ENCODE results near the gene STK40. TPM values are rescaled to one million over a fixed set of nuclear protein-coding genes. Genes with fewer than 3 reads are reported as not detected.
A peak's percentile ranks its signal among the peaks of the same experiment; 100 is the strongest.

The STK40 gene
- total and polyA plus RNA-seq, 5 donors: 54.8 to 85.0 (median 72.2) TPM

- intact Hi-C loops (cut with DNase I): no loop called here
- H3K4me1 ChIP-seq (ENCODE audit: control insufficient read depth, insufficient read depth, low read length): peaks cover 22% of the 10 kb centered on the region
- no peaks in the 10 kb centered on the region for H3K27me3 ChIP-seq (ENCODE audit: control insufficient read depth, insufficient read depth)
- whole genome bisulfite sequencing: 67% methylated on average over 7 of the region's 7 CpGs
- ATAC-seq: peak; percentile 18 to 22
- no peak overlapping the region for H3K4me3 ChIP-seq (ENCODE audit: low read length)
- H3K27ac ChIP-seq (ENCODE audit: low read length): no peak overlapping the region
- no peaks in the 10 kb centered on the region for H3K9me3 ChIP-seq (ENCODE audit: control insufficient read depth, low read length)
- DNase-seq: peak; percentile 68 to 90 (median 85)
Measured at GRCh38 chr1:36369061-36369861, 16.5 kb downstream of the STK40 start.

- 91% methylated on average over 4 of the region's 4 CpGs for WGBS
- Histone ChIP-seq H3K9me3 (ENCODE audit: control insufficient read depth, low read length) (no peaks in the 10 kb centered on the region), H3K4me3 (ENCODE audit: low read length) (no peak overlapping the region), H3K27ac (ENCODE audit: low read length) (no peak overlapping the region), H3K27me3 (ENCODE audit: control insufficient read depth, insufficient read depth) (no peaks in the 10 kb centered on the region), H3K4me1 (ENCODE audit: control insufficient read depth, insufficient read depth, low read length) (peaks cover 10% of the 10 kb centered on the region)
- no peak for ATAC-seq
- peak in 2 of 3 donors; percentile 6 to 40 for DNase-seq
- intact Hi-C loops (cut with DNase I): no loop called here
Measured at GRCh38 chr1:36367798-36368197, 17.9 kb downstream of the STK40 start.

DNA sequence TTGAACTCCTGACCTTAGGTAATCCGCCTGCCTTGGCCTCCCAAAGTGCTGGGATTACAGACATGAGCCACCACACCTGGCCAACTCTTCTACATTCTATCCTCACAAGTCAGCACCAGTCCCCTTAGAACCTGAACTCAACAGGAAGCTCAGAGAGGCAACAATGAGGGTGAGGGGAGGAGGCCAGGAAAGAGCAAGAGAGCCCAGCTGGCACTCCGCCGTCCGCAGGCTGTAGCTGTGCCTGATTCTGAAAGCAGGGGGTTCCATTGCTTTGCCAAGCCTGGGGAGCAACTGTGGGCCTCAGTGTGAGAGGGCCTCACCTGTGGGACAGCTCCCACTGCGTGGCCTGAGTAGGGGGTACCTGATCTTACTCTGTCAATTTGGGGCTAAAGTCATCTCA, 18.7 kb downstream of the STK40 start:
- H3K4me3 ChIP-seq (ENCODE audit: low read length): no peak overlapping the region
- intact Hi-C loops (cut with DNase I): no loop called here
- DNase-seq (peak in 2 of 3 donors; percentile 50 to 54), ATAC-seq (no peak)
- peaks cover 7% of the 10 kb centered on the region for H3K4me1 ChIP-seq (ENCODE audit: control insufficient read depth, insufficient read depth, low read length)
- H3K9me3 ChIP-seq (ENCODE audit: control insufficient read depth, low read length): no peaks in the 10 kb centered on the region
- H3K27ac ChIP-seq (ENCODE audit: low read length): no peak overlapping the region
- H3K27me3 ChIP-seq (ENCODE audit: control insufficient read depth, insufficient read depth): no peaks in the 10 kb centered on the region
- WGBS: 77% methylated on average over 5 of the region's 5 CpGs

- DNase-seq (peak in 2 of 3 donors; percentile 74 to 80), ATAC-seq (peak; percentile 30 to 57)
- no peaks in the 10 kb centered on the region for H3K27me3 ChIP-seq (ENCODE audit: control insufficient read depth, insufficient read depth)
- H3K4me3 ChIP-seq (ENCODE audit: low read length): no peak overlapping the region
- 33% methylated on average over 18 of the region's 18 CpGs for WGBS
- H3K4me1 ChIP-seq (ENCODE audit: control insufficient read depth, insufficient read depth, low read length): peaks cover 7% of the 10 kb centered on the region
- H3K27ac ChIP-seq (ENCODE audit: low read length): peak overlapping the region; percentile 22
- intact Hi-C loops (cut with DNase I): no loop called here
- no peaks in the 10 kb centered on the region for H3K9me3 ChIP-seq (ENCODE audit: control insufficient read depth, low read length)
Measured at GRCh38 chr1:36366091-36366661, 19.5 kb downstream of the STK40 start.

DNA sequence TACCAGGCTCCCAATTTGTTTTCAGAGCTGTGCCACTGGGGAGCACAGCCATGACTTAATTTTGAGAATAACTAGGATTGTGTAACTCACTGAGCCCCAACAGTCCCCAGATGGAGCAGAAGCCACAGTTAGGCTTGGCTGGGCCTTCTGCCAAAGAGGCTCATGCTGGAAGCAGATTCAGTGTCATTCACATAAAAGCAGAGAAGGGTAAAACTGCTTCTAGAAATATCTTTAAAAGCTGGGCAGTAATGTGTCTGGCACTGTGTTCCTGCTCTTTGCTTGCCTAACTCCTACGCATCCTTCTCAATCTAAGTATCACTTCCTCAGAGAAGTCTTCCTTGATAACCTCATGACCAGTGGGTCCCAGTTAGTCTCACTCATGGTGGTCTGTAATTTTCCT, 20.3 kb downstream of the STK40 start:
- H3K9me3 ChIP-seq (ENCODE audit: control insufficient read depth, low read length): no peaks in the 10 kb centered on the region
- no peak overlapping the region for H3K4me3 ChIP-seq (ENCODE audit: low read length)
- peak; percentile 77 to 91 (median 85) for DNase-seq
- no peak overlapping the region for H3K27ac ChIP-seq (ENCODE audit: low read length)
- intact Hi-C loops (cut with DNase I): no loop called here
- peaks cover 7% of the 10 kb centered on the region for H3K4me1 ChIP-seq (ENCODE audit: control insufficient read depth, insufficient read depth, low read length)
- 59% methylated on average over 1 of the region's 1 CpG for WGBS
- H3K27me3 ChIP-seq (ENCODE audit: control insufficient read depth, insufficient read depth): no peaks in the 10 kb centered on the region
- ATAC-seq: peak; percentile 28 to 68

- no peaks in the 10 kb centered on the region for H3K9me3 ChIP-seq (ENCODE audit: control insufficient read depth, low read length)
- DNase-seq: peak in 1 of 3 donors; percentile 24
- no peak overlapping the region for H3K27ac ChIP-seq (ENCODE audit: low read length)
- no peaks in the 10 kb centered on the region for H3K27me3 ChIP-seq (ENCODE audit: control insufficient read depth, insufficient read depth)
- intact Hi-C loops (cut with DNase I): no loop called here
- WGBS: 81% methylated on average over 6 of the region's 6 CpGs
- no peak overlapping the region for H3K4me3 ChIP-seq (ENCODE audit: low read length)
- ATAC-seq: no peak
- no peaks in the 10 kb centered on the region for H3K4me1 ChIP-seq (ENCODE audit: control insufficient read depth, insufficient read depth, low read length)
Measured at GRCh38 chr1:36359911-36360550, 25.7 kb downstream of the STK40 start.

DNA sequence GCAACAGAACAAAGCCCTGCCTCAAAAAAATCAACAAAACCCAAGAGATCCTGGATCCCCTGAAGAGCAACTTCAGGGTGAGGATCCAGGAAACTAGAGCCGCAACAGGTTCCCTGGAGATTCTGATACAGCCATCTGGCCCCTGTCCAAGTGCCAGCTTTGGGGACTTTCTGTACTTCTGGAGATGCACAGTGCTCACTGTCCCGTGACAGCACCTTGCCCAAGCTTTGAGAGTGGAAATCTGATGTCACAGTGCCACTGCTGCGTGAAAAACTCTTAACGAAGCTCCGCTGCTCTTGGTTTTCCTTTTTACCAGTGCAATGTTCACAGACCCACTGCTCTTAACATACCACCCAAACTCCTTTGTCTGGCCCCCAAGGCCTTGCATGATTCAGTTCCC, 26.3 kb downstream of the STK40 start:
- Histone ChIP-seq H3K27me3 (ENCODE audit: control insufficient read depth, insufficient read depth) (no peaks in the 10 kb centered on the region), H3K27ac (ENCODE audit: low read length) (no peak overlapping the region), H3K4me3 (ENCODE audit: low read length) (no peak overlapping the region), H3K9me3 (ENCODE audit: control insufficient read depth, low read length) (no peaks in the 10 kb centered on the region), H3K4me1 (ENCODE audit: control insufficient read depth, insufficient read depth, low read length) (no peaks in the 10 kb centered on the region)
- no peak for ATAC-seq
- peak in 2 of 3 donors; percentile 3 to 39 for DNase-seq
- WGBS: 90% methylated on average over 5 of the region's 5 CpGs
- intact Hi-C loops (cut with DNase I): no loop called here

- no peak overlapping the region for H3K27ac ChIP-seq (ENCODE audit: low read length)
- 90% methylated on average over 13 of the region's 13 CpGs for WGBS
- DNase-seq: peak in 2 of 3 donors; percentile 4 to 32
- no peaks in the 10 kb centered on the region for H3K9me3 ChIP-seq (ENCODE audit: control insufficient read depth, low read length)
- intact Hi-C loops (cut with DNase I): no loop called here
- no peak for ATAC-seq
- H3K27me3 ChIP-seq (ENCODE audit: control insufficient read depth, insufficient read depth): no peaks in the 10 kb centered on the region
- no peaks in the 10 kb centered on the region for H3K4me1 ChIP-seq (ENCODE audit: control insufficient read depth, insufficient read depth, low read length)
- no peak overlapping the region for H3K4me3 ChIP-seq (ENCODE audit: low read length)
Measured at GRCh38 chr1:36358514-36359084, 27.1 kb downstream of the STK40 start.

- peaks cover 10% of the 10 kb centered on the region for H3K4me1 ChIP-seq (ENCODE audit: control insufficient read depth, insufficient read depth, low read length)
- H3K9me3 ChIP-seq (ENCODE audit: control insufficient read depth, low read length): no peaks in the 10 kb centered on the region
- 78% methylated on average over 4 of the region's 4 CpGs for WGBS
- H3K27ac ChIP-seq (ENCODE audit: low read length): no peak overlapping the region
- ATAC-seq (no peak), DNase-seq (no peak)
- intact Hi-C loops (cut with DNase I): no loop called here
- H3K4me3 ChIP-seq (ENCODE audit: low read length): no peak overlapping the region
- H3K27me3 ChIP-seq (ENCODE audit: control insufficient read depth, insufficient read depth): no peaks in the 10 kb centered on the region
Measured at GRCh38 chr1:36355811-36356210, 29.9 kb downstream of the STK40 start.

DNA sequence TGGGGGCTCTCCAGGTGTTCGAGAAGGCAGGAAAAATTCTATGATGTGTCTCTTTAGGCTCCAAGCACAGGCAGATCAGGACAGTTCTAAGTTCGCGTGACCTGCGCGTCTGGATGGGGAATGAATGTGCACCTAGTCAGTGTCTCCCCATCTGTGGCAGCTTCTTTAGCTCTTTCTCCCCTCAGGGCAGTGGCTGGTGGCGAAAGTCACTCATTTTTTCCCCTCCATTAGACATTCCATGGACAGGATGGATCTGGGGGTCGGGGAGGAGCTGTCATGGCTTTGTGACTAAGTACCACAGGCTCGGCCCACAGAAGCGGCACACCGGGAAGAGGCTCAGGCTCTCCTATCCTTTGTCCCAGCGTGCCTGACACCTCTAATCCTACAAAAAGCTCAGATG, 31.2 kb downstream of the STK40 start:
- Histone ChIP-seq H3K4me1 (ENCODE audit: control insufficient read depth, insufficient read depth, low read length) (peaks cover 13% of the 10 kb centered on the region), H3K27me3 (ENCODE audit: control insufficient read depth, insufficient read depth) (no peaks in the 10 kb centered on the region), H3K4me3 (ENCODE audit: low read length) (no peak overlapping the region), H3K27ac (ENCODE audit: low read length) (no peak overlapping the region), H3K9me3 (ENCODE audit: control insufficient read depth, low read length) (no peaks in the 10 kb centered on the region)
- DNase-seq (no peak), ATAC-seq (no peak)
- intact Hi-C loops (cut with DNase I): no loop called here
- WGBS: 94% methylated on average over 11 of the region's 11 CpGs
